Cardiac septum (tissue), 1 donor: ENCODE measurements around the gene IGDCC3. TPM values are rescaled to one million over a fixed set of nuclear protein-coding genes. Genes with fewer than 3 reads are reported as not detected.
"Not testable (repeated sequence)": the region's sequence is repeated elsewhere in the genome, so short reads cannot be mapped to it uniquely, and the experiment has no call there.

Experiments used
- DNase-seq: peaks from one replicate; pipeline ENCODE4 v3.0.0-alpha.2; 2020; ENCODE audit warnings: low spot score
- intact Hi-C: fragments of 100-400 bp; cut with DNase I; formaldehyde crosslinking; loops from one replicate; pipeline ENCODE4 v1.14.0; 2022
- total RNA-seq: library from RNA; stranded (reverse); fragmentation: NEBNext Ultra II Directional; extraction: Animal tissue kit (Norgen Biotek cat#: 25700); gene quantifications from one replicate; pipeline ENCODE4 v1.2.1, GENCODE V29; 2021
- donor health status: DM: no; HTN: no; CAD: no.

Gene IGDCC3
- total RNA-seq, 1 donor from 2014 or later = not detected

- no peak for DNase-seq
- intact Hi-C loops = no loop called here
Measured at GRCh38 chr15:65408324-65409035, 30.7 kb upstream of the IGDCC3 start.

- no peak for DNase-seq
- intact Hi-C loops = no loop called here
Measured at GRCh38 chr15:65406424-65407000, 28.7 kb upstream of the IGDCC3 start.

DNA sequence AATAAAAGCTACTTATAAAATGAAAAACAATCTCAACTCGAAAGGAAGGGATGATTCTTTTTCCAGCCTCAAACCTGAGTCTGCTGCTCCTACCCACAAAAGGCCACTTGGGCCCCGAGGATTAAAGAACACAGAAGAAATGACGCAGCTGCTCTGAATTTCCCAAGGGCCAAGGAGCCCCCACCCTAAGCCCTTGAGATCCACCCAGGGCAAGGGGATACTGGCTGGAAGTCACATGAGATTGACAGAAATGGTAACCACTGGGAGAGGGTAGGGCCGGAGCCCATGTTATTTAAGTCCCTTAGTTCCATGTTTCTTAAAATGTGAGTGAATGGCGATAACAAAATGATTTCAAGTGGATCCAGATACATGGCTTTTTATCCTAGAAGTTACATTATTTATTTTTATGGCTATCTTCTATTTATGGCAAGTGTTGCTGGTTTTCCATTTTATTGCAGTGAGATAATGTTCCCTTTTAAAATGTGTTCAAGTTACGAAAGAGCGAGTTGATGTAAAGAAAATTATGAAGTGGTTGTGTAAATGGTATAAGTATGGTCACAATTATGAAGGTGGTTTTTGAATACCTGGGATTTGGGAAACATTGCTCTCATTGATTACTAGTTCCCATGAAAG is 28.1 kb upstream of the IGDCC3 start:
- DNase-seq = no peak
- intact Hi-C loops = no loop called here

- no peak for DNase-seq
- intact Hi-C loops = no loop called here
Measured at GRCh38 chr15:65404186-65404872, 26.5 kb upstream of the IGDCC3 start.

DNA sequence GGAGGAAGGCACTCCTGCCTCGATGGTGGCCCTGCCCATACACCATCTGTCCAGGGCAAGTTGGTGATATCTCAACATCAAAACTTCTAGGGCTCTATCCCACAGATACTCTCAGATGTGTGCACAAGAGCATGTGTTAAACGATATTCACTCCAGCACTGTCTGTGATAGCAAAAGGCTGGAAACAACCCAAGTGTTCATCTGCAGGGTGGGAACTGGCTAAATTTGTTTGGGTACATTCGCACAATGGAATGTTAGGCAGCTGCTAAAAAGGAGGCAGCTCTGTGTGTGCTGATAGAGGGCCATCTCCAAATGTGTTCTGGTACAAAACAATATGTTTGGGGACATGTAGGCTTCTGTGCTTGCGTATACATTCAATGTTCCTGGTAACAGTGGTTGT is 25.2 kb upstream of the IGDCC3 start:
- DNase-seq = no peak
- intact Hi-C loops = no loop called here

- intact Hi-C loops = no loop called here
- no peak for DNase-seq
Measured at GRCh38 chr15:65401611-65402240, 23.9 kb upstream of the IGDCC3 start.

GRCh38 chr15:65400760-65401610 is 23.2 kb upstream of the IGDCC3 start:
- intact Hi-C loops = no loop called here
- no peak for DNase-seq

DNA sequence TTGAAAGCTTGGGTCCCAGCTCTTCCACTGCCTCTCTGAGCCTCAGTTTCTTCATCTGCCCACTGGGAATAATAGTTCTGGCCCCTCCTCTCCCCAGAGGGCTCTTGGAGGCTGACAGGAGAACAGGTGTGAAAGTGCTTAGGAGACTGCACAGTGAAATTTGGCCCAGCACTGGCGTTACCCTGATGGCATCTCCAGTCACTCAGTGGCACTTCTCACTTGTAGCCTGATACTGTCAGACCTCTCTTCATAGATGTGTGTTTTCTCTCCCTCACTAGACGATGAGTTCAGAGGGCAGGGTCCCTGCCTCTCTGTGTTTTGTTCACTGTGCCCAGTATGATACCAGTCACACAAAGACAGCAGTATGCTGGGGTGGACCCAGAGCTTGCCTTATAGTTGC is 22.2 kb upstream of the IGDCC3 start:
- intact Hi-C loops = no loop called here
- no peak for DNase-seq

- DNase-seq = no peak
- intact Hi-C loops = no loop called here
Measured at GRCh38 chr15:65399001-65399706, 21.4 kb upstream of the IGDCC3 start.

DNA sequence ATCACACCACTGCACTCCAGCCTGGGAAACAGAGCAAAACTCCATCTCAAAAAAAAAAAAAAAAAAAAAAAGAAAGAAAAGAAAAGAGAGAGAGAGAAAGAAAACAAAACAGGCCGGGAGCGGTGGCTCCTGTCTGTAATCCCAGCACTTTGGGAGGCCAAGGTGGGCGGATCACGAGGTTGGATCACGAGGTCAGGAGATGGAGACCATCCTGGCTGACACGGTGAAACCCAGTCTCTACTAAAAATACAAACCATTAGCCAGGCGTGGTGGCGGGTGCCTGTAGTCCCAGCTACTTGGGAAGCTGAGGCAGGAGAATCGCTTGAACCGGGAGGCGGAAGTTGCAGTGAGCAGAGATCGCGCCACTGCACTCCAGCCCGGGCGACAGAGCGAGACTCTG is 20.7 kb upstream of the IGDCC3 start:
- intact Hi-C loops, DNase-seq: not testable (repeated sequence)

- no peak for DNase-seq
- intact Hi-C loops = no loop called here
Measured at GRCh38 chr15:65396965-65397317, 19.1 kb upstream of the IGDCC3 start.

GRCh38 chr15:65396283-65396964 is 18.6 kb upstream of the IGDCC3 start:
- no peak for DNase-seq
- intact Hi-C loops = no loop called here

GRCh38 chr15:65395567-65396202 is 17.9 kb upstream of the IGDCC3 start:
- intact Hi-C loops = no loop called here

DNA sequence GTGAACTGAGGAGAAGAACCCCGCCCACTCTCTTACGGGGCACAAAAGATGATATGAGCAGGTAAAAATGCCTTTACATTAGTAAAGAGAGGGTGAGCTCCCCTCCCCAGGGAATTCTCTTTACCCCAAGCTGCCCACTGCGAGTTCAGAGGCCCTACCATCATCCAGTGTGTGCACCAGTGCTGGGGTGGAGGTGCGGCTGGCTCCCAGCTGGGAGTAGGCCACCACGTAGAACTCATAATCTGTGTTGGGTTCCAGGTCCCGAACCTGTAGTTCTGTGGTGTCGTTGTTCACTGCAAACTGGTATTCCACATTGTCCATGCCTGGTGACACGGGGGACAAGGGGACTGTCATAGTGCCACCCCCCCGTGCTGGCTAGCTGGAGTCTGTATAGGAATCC is 17.1 kb upstream of the IGDCC3 start:
- intact Hi-C loops = no loop called here
- no peak for DNase-seq

More at GRCh38 chr15:65395567-65396202, 17.9 kb upstream of the IGDCC3 start:
- no peak for DNase-seq

DNA sequence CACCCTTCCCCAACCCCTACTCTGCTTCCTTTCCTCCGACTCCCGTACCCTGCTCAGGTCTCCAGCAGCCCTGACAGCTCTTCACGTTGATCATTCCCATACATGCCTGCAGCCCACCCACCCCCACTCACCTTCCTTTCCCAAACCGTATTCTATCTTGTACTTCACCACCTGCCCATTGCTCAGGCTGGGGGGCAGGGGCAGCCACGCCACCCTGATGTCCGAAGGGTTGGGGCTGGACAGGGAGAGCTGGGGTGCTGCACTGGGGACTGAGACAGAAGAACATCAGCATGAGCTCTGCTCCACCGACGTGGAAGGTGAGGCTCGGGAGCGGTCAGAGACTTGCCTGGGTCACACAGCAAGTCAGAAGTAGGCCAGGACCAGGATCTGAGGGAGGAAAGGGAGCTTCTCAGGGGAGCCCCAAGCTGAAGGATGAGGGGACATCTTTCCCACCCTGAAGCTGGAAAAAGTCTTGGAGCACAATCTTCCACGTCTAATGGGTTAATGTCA is 16.5 kb upstream of the IGDCC3 start:
- DNase-seq = no peak
- intact Hi-C loops = no loop called here

DNA sequence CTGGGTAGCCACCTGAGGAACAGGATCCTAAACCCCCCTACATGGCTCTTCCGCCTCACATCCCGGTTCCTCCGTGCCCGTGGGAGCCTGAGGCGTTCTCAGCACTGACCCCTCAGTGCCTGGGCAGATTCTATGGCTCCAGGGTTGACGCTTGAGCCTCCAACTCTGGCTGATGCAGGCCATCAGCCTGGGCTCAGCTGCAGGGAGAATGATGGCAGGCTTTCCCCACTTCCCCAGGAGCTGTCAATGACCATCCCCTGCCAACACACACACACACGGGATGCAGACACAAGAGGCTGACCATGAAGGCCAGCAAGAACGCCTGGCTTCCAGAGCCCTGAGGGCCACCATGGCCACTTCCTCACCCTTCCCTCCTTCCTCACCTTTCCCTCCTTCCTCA is 15.8 kb upstream of the IGDCC3 start:
- no peak for DNase-seq
- intact Hi-C loops = no loop called here

DNA sequence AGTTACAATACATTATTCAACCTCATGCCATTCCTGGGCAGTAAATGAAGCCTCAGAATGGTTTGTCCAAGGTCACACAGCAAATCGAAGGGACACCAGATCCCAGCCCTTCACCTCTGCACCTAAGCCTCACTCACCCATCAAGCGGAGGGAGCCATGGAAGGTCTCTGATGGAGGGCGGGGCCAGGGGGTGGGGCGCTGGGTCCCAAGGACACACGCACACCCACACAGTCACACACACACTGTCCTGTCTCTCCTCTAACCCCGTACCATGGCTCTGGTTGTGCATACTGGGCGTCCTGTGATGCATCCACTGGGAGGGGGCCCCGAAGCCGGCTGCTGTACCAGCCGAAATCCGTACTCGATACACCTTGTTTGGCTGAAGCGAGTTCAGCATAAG is 15.3 kb upstream of the IGDCC3 start:
- DNase-seq = no peak
- intact Hi-C loops = no loop called here
